Mesothelial cell of epicardium (in vitro differentiated cells): ENCODE results near the gene DDX23. TPM values are rescaled to one million over a fixed set of nuclear protein-coding genes. Genes with fewer than 3 reads are reported as not detected.
"Not testable (repeated sequence)": the region's sequence is repeated elsewhere in the genome, so short reads cannot be mapped to it uniquely, and the experiment has no call there.

Experiments
- DNase-seq, 2 experiments: peaks; one replicate each; pipeline ENCODE4 v3.0.0; 2021; ENCODE audit warnings: low spot score in 2 of 2; ENCODE audit not compliant: unreplicated experiment in 2 of 2
- H3K27ac Mint-ChIP-seq: 2 replicates; pipeline ENCODE4 v1.8.0; 2021; ENCODE audit warnings: mixed read lengths
- H3K27me3 Mint-ChIP-seq: 2 replicates; pipeline ENCODE4 v1.8.0; 2021; ENCODE audit warnings: low read depth, mixed read lengths
- H3K36me3 Mint-ChIP-seq: 2 replicates; pipeline ENCODE4 v1.8.0; 2021; ENCODE audit warnings: mixed read lengths
- H3K4me1 Mint-ChIP-seq: 2 replicates; pipeline ENCODE4 v1.8.0; 2021; ENCODE audit warnings: mixed read lengths
- H3K4me3 Mint-ChIP-seq: 2 replicates; pipeline ENCODE4 v1.8.0; 2021; ENCODE audit warnings: mild to moderate bottlenecking, moderate library complexity, mixed read lengths
- H3K9me3 Mint-ChIP-seq: 2 replicates; pipeline ENCODE4 v1.8.0; 2021; ENCODE audit warnings: mixed read lengths
- CTCF ChIP-seq: fragments of 200-600 bp; sonication (generic); IDR thresholded peaks from one replicate; pipeline ENCODE4 v1.5.0; 2021; ENCODE audit warnings: antibody characterized with exemption; ENCODE audit not compliant: unreplicated experiment
- total RNA-seq: library from RNA; stranded (reverse); gene quantifications from 3 replicates; pipeline ENCODE4 v1.2.1, GENCODE V29; 2021

DDX23 gene
- total RNA-seq, 1 donor from 2014 or later = 106 TPM

GRCh38 chr12:48880647-48881046 lies 28.7 kb upstream of the DDX23 start:
- H3K4me1 Mint-ChIP-seq = peaks cover 50% of the 10 kb centered on the region
- TF ChIP-seq CTCF = no peak
- H3K4me3 Mint-ChIP-seq = no peak overlapping the region
- no peaks in the 10 kb centered on the region for H3K9me3 Mint-ChIP-seq
- no peaks in the 10 kb centered on the region for H3K36me3 Mint-ChIP-seq
- peak overlapping the region; percentile 55 for H3K27ac Mint-ChIP-seq
- no peaks in the 10 kb centered on the region for H3K27me3 Mint-ChIP-seq
- DNase-seq = no peak

- DNase-seq = no peak
- Mint-ChIP-seq H3K27ac (no peak overlapping the region), H3K36me3 (no peaks in the 10 kb centered on the region), H3K27me3 (no peaks in the 10 kb centered on the region), H3K4me1 (peaks cover 39% of the 10 kb centered on the region), H3K9me3 (no peaks in the 10 kb centered on the region), H3K4me3 (no peak overlapping the region)
- TF ChIP-seq CTCF = no peak
Measured at GRCh38 chr12:48878548-48878947, 26.6 kb upstream of the DDX23 start.

GRCh38 chr12:48875944-48876515 lies 24.1 kb upstream of the DDX23 start:
- no peaks in the 10 kb centered on the region for H3K27me3 Mint-ChIP-seq
- H3K36me3 Mint-ChIP-seq = no peaks in the 10 kb centered on the region
- peaks cover 23% of the 10 kb centered on the region for H3K4me1 Mint-ChIP-seq
- no peak for TF ChIP-seq CTCF
- no peaks in the 10 kb centered on the region for H3K9me3 Mint-ChIP-seq
- H3K4me3 Mint-ChIP-seq = no peak overlapping the region
- H3K27ac Mint-ChIP-seq = peak overlapping the region; percentile 54
- no peak for DNase-seq

GRCh38 chr12:48873534-48873933 lies 21.6 kb upstream of the DDX23 start:
- Mint-ChIP-seq H3K4me1 (peaks cover 22% of the 10 kb centered on the region), H3K27ac (peak overlapping the region; percentile 25)
- not testable (repeated sequence) for H3K27me3 Mint-ChIP-seq, H3K9me3 Mint-ChIP-seq, DNase-seq, H3K4me3 Mint-ChIP-seq, H3K36me3 Mint-ChIP-seq

GRCh38 chr12:48873096-48873495 lies 21.1 kb upstream of the DDX23 start:
- H3K9me3 Mint-ChIP-seq = no peaks in the 10 kb centered on the region
- TF ChIP-seq CTCF = no peak
- no peaks in the 10 kb centered on the region for H3K27me3 Mint-ChIP-seq
- H3K36me3 Mint-ChIP-seq = no peaks in the 10 kb centered on the region
- H3K27ac Mint-ChIP-seq = peak overlapping the region; percentile 65
- DNase-seq = no peak
- H3K4me1 Mint-ChIP-seq = peaks cover 23% of the 10 kb centered on the region
- no peak overlapping the region for H3K4me3 Mint-ChIP-seq

GRCh38 chr12:48869191-48869590 lies 17.2 kb upstream of the DDX23 start:
- H3K9me3 Mint-ChIP-seq = no peaks in the 10 kb centered on the region
- H3K27me3 Mint-ChIP-seq = no peaks in the 10 kb centered on the region
- no peaks in the 10 kb centered on the region for H3K36me3 Mint-ChIP-seq
- no peak for DNase-seq
- H3K4me1 Mint-ChIP-seq = peaks cover 32% of the 10 kb centered on the region
- peak overlapping the region; percentile 62 for H3K27ac Mint-ChIP-seq
- no peak overlapping the region for H3K4me3 Mint-ChIP-seq
- no peak for TF ChIP-seq CTCF
